GM12874 (cell line): Measurements from ENCODE around the gene DOCK8.

Experiments
- CTCF ChIP-seq: IDR thresholded peaks from 2 replicates; pipeline ENCODE4 v1.5.1; 2011; ENCODE audit warnings: low read depth, mild to moderate bottlenecking, control low read depth, low read length, moderate library complexity; ENCODE audit not compliant: insufficient read depth

Gene DOCK8

GRCh38 chr9:341634-342421, 127.2 kb downstream of the DOCK8 start:
- TF ChIP-seq CTCF: no peak

- no peak for TF ChIP-seq CTCF
Measured at GRCh38 chr9:343773-344172, 129.1 kb downstream of the DOCK8 start.

GRCh38 chr9:346111-346571, 131.5 kb downstream of the DOCK8 start:
- no peak for TF ChIP-seq CTCF

GRCh38 chr9:347667-348292, 133.1 kb downstream of the DOCK8 start:
- peak; percentile 11; the same call in 1 of the 2 replicates for TF ChIP-seq CTCF

GRCh38 chr9:350384-350783, 135.7 kb downstream of the DOCK8 start:
- TF ChIP-seq CTCF: no peak

GRCh38 chr9:351916-352315, 137.3 kb downstream of the DOCK8 start:
- no peak for TF ChIP-seq CTCF

GRCh38 chr9:353077-353476, 138.4 kb downstream of the DOCK8 start:
- no peak for TF ChIP-seq CTCF
